IgD-negative memory B cell (primary cell): ENCODE measurements around the gene RUNX2. TPM values are rescaled to one million over a fixed set of nuclear protein-coding genes. Genes with fewer than 3 reads are reported as not detected.

Experiments
- H3K27ac Mint-ChIP-seq, 3 donors: one replicate each; pipeline ENCODE4 v1.8.0; 2020 to 2022; ENCODE audit warnings: mild to moderate bottlenecking in 3 of 3, mixed read lengths in 3 of 3, moderate library complexity in 1 of 3
- H3K27me3 Mint-ChIP-seq: one replicate; pipeline ENCODE4 v1.8.0; 2021; ENCODE audit warnings: mixed read lengths
- H3K36me3 Mint-ChIP-seq: one replicate; pipeline ENCODE4 v1.8.0; 2020; ENCODE audit warnings: mild to moderate bottlenecking, mixed read lengths
- H3K4me1 Mint-ChIP-seq, 3 donors: one replicate each; pipeline ENCODE4 v1.8.0; 2020 to 2022; ENCODE audit warnings: mixed read lengths in 3 of 3, mild to moderate bottlenecking in 1 of 3
- H3K4me3 Mint-ChIP-seq, 4 donors: one replicate each; pipeline ENCODE4 v1.8.0; 2020 to 2022; ENCODE audit warnings: mild to moderate bottlenecking in 4 of 4, mixed read lengths in 4 of 4, moderate library complexity in 3 of 4
- H3K9me3 Mint-ChIP-seq, 3 donors: one replicate each; pipeline ENCODE4 v1.8.0; 2020 to 2021; ENCODE audit warnings: mixed read lengths in 3 of 3, mild to moderate bottlenecking in 1 of 3
- polyA plus RNA-seq: library from polyadenylated mRNA; unstranded; fragments of 300-500 nt; fragmentation: Illumina TruSeq; gene quantifications from one replicate; pipeline ENCODE4 v1.2.3, GENCODE V29; 2021

Gene RUNX2
- polyA plus RNA-seq, 1 donor from 2014 or later = 2.9 TPM

- Mint-ChIP-seq H3K4me3 (no peak overlapping the region), H3K27ac (no peak overlapping the region), H3K36me3 (peaks cover under 1% of the 10 kb centered on the region), H3K27me3 (peaks cover 3% of the 10 kb centered on the region), H3K9me3 (peaks cover 0 to 7% (median 0%) of the 10 kb centered on the region in 3 donors), H3K4me1 (peaks cover 5 to 10% (median 9%) of the 10 kb centered on the region in 3 donors)
Observed at GRCh38 chr6:45617441-45617840, 289.3 kb downstream of the RUNX2 start.

DNA sequence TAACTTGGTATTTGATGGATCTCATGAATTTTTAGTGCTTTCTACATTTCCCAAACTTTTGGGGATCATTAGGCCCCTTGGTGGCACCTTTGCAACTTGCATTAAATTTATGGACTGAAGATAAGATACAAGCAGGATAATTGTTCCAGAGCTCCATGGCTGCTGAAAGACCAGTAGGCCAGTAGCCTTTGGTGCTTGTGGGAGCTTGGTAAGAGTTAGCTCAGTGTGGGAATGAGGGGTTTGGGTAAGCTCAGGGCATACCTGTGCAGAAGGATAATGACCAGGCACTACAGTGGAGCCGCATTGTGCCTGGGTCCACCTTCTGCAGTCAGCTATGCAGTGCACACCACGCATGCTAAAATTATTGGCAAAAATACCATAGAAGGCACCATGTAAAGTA lies 290.1 kb downstream of the RUNX2 start:
- Mint-ChIP-seq H3K4me1 (peaks cover 5 to 10% (median 6%) of the 10 kb centered on the region in 3 donors), H3K27ac (no peak overlapping the region), H3K4me3 (peak overlapping the region in 1 of 4 donors; percentile 50), H3K36me3 (peaks cover 4% of the 10 kb centered on the region), H3K27me3 (peaks cover 3% of the 10 kb centered on the region), H3K9me3 (no peaks in the 10 kb centered on the region)

GRCh38 chr6:45619211-45619760 lies 291.2 kb downstream of the RUNX2 start:
- H3K4me1 Mint-ChIP-seq = peaks cover 5 to 10% (median 6%) of the 10 kb centered on the region in 3 donors
- peaks cover 3% of the 10 kb centered on the region for H3K27me3 Mint-ChIP-seq
- H3K27ac Mint-ChIP-seq = no peak overlapping the region
- peaks cover 6% of the 10 kb centered on the region for H3K36me3 Mint-ChIP-seq
- H3K9me3 Mint-ChIP-seq = no peaks in the 10 kb centered on the region
- no peak overlapping the region for H3K4me3 Mint-ChIP-seq

GRCh38 chr6:45619994-45620471 lies 291.9 kb downstream of the RUNX2 start:
- no peak overlapping the region for H3K27ac Mint-ChIP-seq
- H3K27me3 Mint-ChIP-seq = peaks cover 3% of the 10 kb centered on the region
- peaks cover 6% of the 10 kb centered on the region for H3K36me3 Mint-ChIP-seq
- H3K4me1 Mint-ChIP-seq = peaks cover 5 to 10% (median 6%) of the 10 kb centered on the region in 3 donors
- no peaks in the 10 kb centered on the region for H3K9me3 Mint-ChIP-seq
- H3K4me3 Mint-ChIP-seq = no peak overlapping the region

- Mint-ChIP-seq H3K4me1 (peaks cover 5 to 10% (median 6%) of the 10 kb centered on the region in 3 donors), H3K27ac (no peak overlapping the region), H3K36me3 (peaks cover 6% of the 10 kb centered on the region), H3K4me3 (no peak overlapping the region), H3K9me3 (no peaks in the 10 kb centered on the region), H3K27me3 (no peaks in the 10 kb centered on the region)
Observed at GRCh38 chr6:45624228-45624627, 296.1 kb downstream of the RUNX2 start.

GRCh38 chr6:45625191-45625664 lies 297.1 kb downstream of the RUNX2 start:
- Mint-ChIP-seq H3K4me1 (peaks cover under 1 to 4% (median 1%) of the 10 kb centered on the region in 3 donors), H3K27me3 (no peaks in the 10 kb centered on the region), H3K4me3 (no peak overlapping the region), H3K9me3 (peaks cover 0 to 2% (median 0%) of the 10 kb centered on the region in 3 donors), H3K36me3 (peaks cover 6% of the 10 kb centered on the region), H3K27ac (no peak overlapping the region)

GRCh38 chr6:45626087-45626891 lies 298.2 kb downstream of the RUNX2 start:
- H3K4me3 Mint-ChIP-seq = no peak overlapping the region
- H3K27me3 Mint-ChIP-seq = no peaks in the 10 kb centered on the region
- no peaks in the 10 kb centered on the region for H3K4me1 Mint-ChIP-seq
- peaks cover 6% of the 10 kb centered on the region for H3K36me3 Mint-ChIP-seq
- peaks cover 0 to 2% (median 0%) of the 10 kb centered on the region in 3 donors for H3K9me3 Mint-ChIP-seq
- peak overlapping the region in 1 of 3 donors; percentile 80 for H3K27ac Mint-ChIP-seq

DNA sequence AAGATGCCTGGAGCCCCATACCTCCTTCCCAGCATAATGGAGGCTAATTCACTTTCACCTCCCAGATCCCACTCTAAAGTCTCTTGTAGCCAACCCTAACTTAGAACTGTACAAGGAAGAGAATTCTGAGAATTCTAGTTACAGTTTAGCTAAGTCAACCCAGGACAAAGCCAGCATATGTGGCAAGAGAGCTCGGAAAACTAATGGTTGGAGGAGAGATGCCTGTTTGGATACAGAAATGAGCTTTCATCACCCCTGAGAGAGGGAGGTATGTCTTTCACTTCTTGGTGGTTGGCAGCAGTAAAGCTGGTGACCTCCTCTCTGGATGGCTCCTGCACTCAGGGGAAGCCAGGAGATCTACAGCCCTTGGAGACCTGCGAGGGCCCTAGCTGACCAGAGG lies 302.2 kb downstream of the RUNX2 start:
- Mint-ChIP-seq H3K9me3 (peaks cover 0 to 2% (median 0%) of the 10 kb centered on the region in 3 donors), H3K27ac (no peak overlapping the region), H3K4me1 (no peaks in the 10 kb centered on the region), H3K4me3 (no peak overlapping the region), H3K36me3 (no peaks in the 10 kb centered on the region), H3K27me3 (no peaks in the 10 kb centered on the region)

DNA sequence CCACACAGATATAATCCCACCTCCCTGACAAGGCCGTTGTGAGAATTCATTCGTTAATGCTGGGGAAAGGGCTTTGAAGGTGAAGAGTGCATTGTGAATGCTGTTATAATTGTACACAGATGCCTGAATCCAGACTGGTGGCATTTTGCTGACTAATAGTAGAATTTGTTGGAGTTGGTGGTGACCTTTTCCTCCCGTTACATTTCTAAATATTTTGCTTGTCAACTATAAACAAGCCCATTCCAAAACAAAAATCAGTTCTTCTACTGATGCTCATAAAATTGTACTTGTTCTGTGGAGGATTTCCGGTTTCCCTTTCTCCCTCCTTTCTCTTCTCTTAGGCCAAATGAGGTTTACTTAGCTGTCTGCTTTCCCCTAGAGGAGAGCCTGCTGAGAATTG lies 302.7 kb downstream of the RUNX2 start:
- H3K4me1 Mint-ChIP-seq = no peaks in the 10 kb centered on the region
- H3K36me3 Mint-ChIP-seq = no peaks in the 10 kb centered on the region
- H3K4me3 Mint-ChIP-seq = no peak overlapping the region
- H3K27me3 Mint-ChIP-seq = no peaks in the 10 kb centered on the region
- H3K9me3 Mint-ChIP-seq = peaks cover 0 to 2% (median 0%) of the 10 kb centered on the region in 3 donors
- no peak overlapping the region for H3K27ac Mint-ChIP-seq

GRCh38 chr6:45631396-45631795 lies 303.3 kb downstream of the RUNX2 start:
- H3K9me3 Mint-ChIP-seq = peaks cover 0 to 2% (median 0%) of the 10 kb centered on the region in 3 donors
- no peak overlapping the region for H3K27ac Mint-ChIP-seq
- no peaks in the 10 kb centered on the region for H3K27me3 Mint-ChIP-seq
- no peaks in the 10 kb centered on the region for H3K36me3 Mint-ChIP-seq
- H3K4me1 Mint-ChIP-seq = no peaks in the 10 kb centered on the region
- no peak overlapping the region for H3K4me3 Mint-ChIP-seq

DNA sequence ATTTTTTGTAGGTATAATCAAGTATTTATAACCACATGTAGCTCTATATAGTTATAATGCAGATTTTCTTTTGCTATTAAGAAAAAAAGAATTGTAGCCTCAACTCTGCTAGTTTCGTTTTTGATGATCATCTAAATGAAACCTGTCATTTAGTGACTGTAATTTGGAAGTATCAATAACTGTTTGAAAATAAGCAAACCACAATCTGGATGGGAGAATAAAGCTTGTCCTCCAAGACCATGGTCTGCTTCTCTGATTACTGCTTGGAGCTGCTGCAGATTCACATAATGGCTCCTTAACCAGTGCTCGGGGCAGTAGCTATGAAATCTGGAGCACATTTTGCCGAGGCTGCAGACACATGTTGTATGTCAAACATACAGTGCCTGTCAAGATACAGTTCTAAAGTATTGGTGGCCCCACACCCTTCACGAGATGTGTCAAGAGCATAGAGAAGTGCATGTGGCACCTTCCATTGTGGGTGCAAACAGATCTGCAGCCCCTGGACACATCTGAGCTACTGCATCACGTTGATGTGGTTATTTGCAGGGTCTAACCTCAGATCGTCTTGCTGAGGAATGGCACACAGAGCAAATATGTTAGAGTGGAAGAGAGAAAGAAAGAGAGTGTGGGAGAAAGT lies 305.3 kb downstream of the RUNX2 start:
- Mint-ChIP-seq H3K9me3 (peaks cover 0 to 2% (median 0%) of the 10 kb centered on the region in 3 donors), H3K4me1 (peaks cover 0 to 1% (median 0%) of the 10 kb centered on the region in 3 donors), H3K36me3 (no peaks in the 10 kb centered on the region), H3K27me3 (no peaks in the 10 kb centered on the region), H3K4me3 (no peak overlapping the region), H3K27ac (no peak overlapping the region)

- H3K9me3 Mint-ChIP-seq = peaks cover 0 to 2% (median 0%) of the 10 kb centered on the region in 3 donors
- H3K36me3 Mint-ChIP-seq = no peaks in the 10 kb centered on the region
- H3K4me1 Mint-ChIP-seq = peaks cover 0 to 1% (median 0%) of the 10 kb centered on the region in 3 donors
- no peak overlapping the region for H3K27ac Mint-ChIP-seq
- H3K27me3 Mint-ChIP-seq = peaks cover 5% of the 10 kb centered on the region
- no peak overlapping the region for H3K4me3 Mint-ChIP-seq
Observed at GRCh38 chr6:45634231-45634630, 306.1 kb downstream of the RUNX2 start.

DNA sequence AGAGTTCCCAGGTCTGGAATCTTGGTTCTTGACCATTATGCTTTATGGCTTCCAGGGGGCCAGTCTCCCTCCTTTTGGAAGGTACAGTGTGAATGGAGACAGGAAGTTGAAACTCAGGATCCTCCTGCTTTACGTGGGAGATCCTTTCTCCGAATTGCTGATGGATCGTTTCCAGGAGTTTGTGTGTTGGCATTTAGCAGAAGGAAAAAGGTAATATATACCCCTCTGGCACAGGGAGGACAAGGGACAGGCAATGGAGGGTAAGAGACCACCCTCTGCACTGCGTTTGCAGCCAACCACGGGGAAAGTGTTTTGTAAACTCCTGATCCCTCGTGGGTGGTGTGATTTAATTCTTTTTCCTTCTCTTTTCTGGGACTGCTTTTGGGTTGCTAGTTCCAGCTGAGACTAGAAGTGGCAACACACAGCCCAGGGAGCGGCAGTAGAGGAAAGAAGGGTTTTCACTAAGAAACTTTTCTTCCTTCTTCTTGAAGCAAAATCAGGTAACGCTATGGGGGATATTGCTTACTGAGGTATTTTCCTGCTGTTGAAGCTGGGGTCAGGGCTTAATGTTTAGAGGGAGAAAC lies 307.2 kb downstream of the RUNX2 start:
- no peaks in the 10 kb centered on the region for H3K36me3 Mint-ChIP-seq
- H3K4me3 Mint-ChIP-seq = no peak overlapping the region
- no peaks in the 10 kb centered on the region for H3K9me3 Mint-ChIP-seq
- peaks cover 0 to 1% (median 0%) of the 10 kb centered on the region in 3 donors for H3K4me1 Mint-ChIP-seq
- no peak overlapping the region for H3K27ac Mint-ChIP-seq
- H3K27me3 Mint-ChIP-seq = peaks cover 5% of the 10 kb centered on the region

GRCh38 chr6:45637056-45637455 lies 308.9 kb downstream of the RUNX2 start:
- no peaks in the 10 kb centered on the region for H3K36me3 Mint-ChIP-seq
- no peak overlapping the region for H3K27ac Mint-ChIP-seq
- peaks cover 0 to 1% (median 0%) of the 10 kb centered on the region in 3 donors for H3K4me1 Mint-ChIP-seq
- H3K27me3 Mint-ChIP-seq = peaks cover 5% of the 10 kb centered on the region
- no peaks in the 10 kb centered on the region for H3K9me3 Mint-ChIP-seq
- H3K4me3 Mint-ChIP-seq = no peak overlapping the region
